CD4-positive, alpha-beta T cell treated with Interleukin-4 for 4 hours (primary cell): ENCODE results near the gene UBAC1.

Source experiments
- DNase-seq: peaks from one replicate; pipeline ENCODE4 v3.0.0-alpha.2; 2020

UBAC1 gene

GRCh38 chr9:135993409-135993742 is 32.2 kb upstream of the UBAC1 start:
- DNase-seq, result no peak

- peak; percentile 33 for DNase-seq
Measured at GRCh38 chr9:135992486-135993408, 31.6 kb upstream of the UBAC1 start.

GRCh38 chr9:135991771-135992170 is 30.6 kb upstream of the UBAC1 start:
- no peak for DNase-seq

- DNase-seq, result peak; percentile 27
Measured at GRCh38 chr9:135990468-135991429, 29.6 kb upstream of the UBAC1 start.

- DNase-seq, result no peak
Measured at GRCh38 chr9:135989722-135990467, 28.7 kb upstream of the UBAC1 start.

- no peak for DNase-seq
Measured at GRCh38 chr9:135989157-135989556, 28.0 kb upstream of the UBAC1 start.

GRCh38 chr9:135988493-135988892 is 27.3 kb upstream of the UBAC1 start:
- DNase-seq, result no peak

GRCh38 chr9:135987838-135988404 is 26.7 kb upstream of the UBAC1 start:
- no peak for DNase-seq

GRCh38 chr9:135986605-135987004 is 25.4 kb upstream of the UBAC1 start:
- no peak for DNase-seq

- DNase-seq, result no peak
Measured at GRCh38 chr9:135985889-135986288, 24.7 kb upstream of the UBAC1 start.

- no peak for DNase-seq
Measured at GRCh38 chr9:135985459-135985774, 24.2 kb upstream of the UBAC1 start.

GRCh38 chr9:135984072-135984710 is 23.0 kb upstream of the UBAC1 start:
- DNase-seq, result no peak

GRCh38 chr9:135983208-135984071 is 22.3 kb upstream of the UBAC1 start:
- no peak for DNase-seq

GRCh38 chr9:135982499-135983207 is 21.5 kb upstream of the UBAC1 start:
- DNase-seq, result no peak

- no peak for DNase-seq
Measured at GRCh38 chr9:135980926-135981630, 19.9 kb upstream of the UBAC1 start.

GRCh38 chr9:135979547-135980166 is 18.5 kb upstream of the UBAC1 start:
- no peak for DNase-seq

GRCh38 chr9:135978642-135979546 is 17.7 kb upstream of the UBAC1 start:
- DNase-seq, result peak; percentile 56

GRCh38 chr9:135976944-135977343 is 15.8 kb upstream of the UBAC1 start:
- no peak for DNase-seq
